ENCODE data around the gene ATXN3.

DNA sequence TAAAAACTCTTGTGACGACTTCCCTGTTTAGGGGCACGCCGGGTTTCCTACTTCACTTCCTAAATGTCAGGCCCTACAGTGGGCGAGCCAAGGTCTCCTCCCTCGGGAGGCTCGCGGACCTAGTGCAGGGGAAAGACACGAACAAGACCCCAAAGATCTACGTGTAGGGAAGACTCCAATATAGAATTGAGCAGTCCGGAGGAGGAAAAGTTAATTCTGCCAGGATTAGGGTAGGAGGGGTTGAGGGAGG is 564 bp downstream of the ATXN3 start:
- TF ChIP-seq ZNF394 (tag by site-specific recombination; IDR thresholded peaks at IDR 0.05; ENCODE audit: borderline replicate concordance) (no peak), ZNF747 (tag by site-specific recombination; IDR thresholded peaks at IDR 0.05) (no peak), CTCF (tag by site-specific recombination; IDR thresholded peaks at IDR 0.05) (no peak), ZNF37A (tag by site-specific recombination; IDR thresholded peaks at IDR 0.05) (no peak), ZNF2 (tag by site-specific recombination; IDR thresholded peaks at IDR 0.05) (no peak), SP3 (tag by site-specific recombination; IDR thresholded peaks at IDR 0.05) (no peak), TCF7L2 (IDR thresholded peaks at IDR 0.05; ENCODE audit: borderline replicate concordance, low read depth, low read length) (no peak)
- TF ChIP-seq, protein P1, sequence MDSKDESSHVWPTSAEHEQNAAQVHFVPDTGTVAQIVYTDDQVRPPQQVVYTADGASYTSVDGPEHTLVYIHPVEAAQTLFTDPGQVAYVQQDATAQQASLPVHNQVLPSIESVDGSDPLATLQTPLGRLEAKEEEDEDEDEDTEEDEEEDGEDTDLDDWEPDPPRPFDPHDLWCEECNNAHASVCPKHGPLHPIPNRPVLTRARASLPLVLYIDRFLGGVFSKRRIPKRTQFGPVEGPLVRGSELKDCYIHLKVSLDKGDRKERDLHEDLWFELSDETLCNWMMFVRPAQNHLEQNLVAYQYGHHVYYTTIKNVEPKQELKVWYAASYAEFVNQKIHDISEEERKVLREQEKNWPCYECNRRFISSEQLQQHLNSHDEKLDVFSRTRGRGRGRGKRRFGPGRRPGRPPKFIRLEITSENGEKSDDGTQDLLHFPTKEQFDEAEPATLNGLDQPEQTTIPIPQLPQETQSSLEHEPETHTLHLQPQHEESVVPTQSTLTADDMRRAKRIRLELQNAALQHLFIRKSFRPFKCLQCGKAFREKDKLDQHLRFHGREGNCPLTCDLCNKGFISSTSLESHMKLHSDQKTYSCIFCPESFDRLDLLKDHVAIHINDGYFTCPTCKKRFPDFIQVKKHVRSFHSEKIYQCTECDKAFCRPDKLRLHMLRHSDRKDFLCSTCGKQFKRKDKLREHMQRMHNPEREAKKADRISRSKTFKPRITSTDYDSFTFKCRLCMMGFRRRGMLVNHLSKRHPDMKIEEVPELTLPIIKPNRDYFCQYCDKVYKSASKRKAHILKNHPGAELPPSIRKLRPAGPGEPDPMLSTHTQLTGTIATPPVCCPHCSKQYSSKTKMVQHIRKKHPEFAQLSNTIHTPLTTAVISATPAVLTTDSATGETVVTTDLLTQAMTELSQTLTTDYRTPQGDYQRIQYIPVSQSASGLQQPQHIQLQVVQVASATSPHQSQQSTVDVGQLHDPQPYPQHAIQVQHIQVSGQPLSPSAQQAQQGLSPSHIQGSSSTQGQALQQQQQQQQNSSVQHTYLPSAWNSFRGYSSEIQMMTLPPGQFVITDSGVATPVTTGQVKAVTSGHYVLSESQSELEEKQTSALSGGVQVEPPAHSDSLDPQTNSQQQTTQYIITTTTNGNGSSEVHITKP (tag by site-specific recombination; IDR thresholded peaks at IDR 0.05): no peak
